Endothelial cell (in vitro differentiated cells): Measurements from ENCODE around the gene ST6GALNAC4. TPM values are rescaled to one million over a fixed set of nuclear protein-coding genes. Genes with fewer than 3 reads are reported as not detected.
"Not testable (repeated sequence)": the region's sequence is repeated elsewhere in the genome, so short reads cannot be mapped to it uniquely, and the experiment has no call there.

Experiments
- DNase-seq: peaks from one replicate; pipeline ENCODE4 v3.0.0; 2021; ENCODE audit warnings: low spot score
- H3K27ac Mint-ChIP-seq: one replicate; pipeline ENCODE4 v1.8.0; 2021; ENCODE audit warnings: mixed read lengths, inconsistent platforms; ENCODE audit not compliant: unreplicated experiment
- H3K27me3 Mint-ChIP-seq: one replicate; pipeline ENCODE4 v1.8.0; 2021; ENCODE audit warnings: mild to moderate bottlenecking, moderate library complexity, mixed read lengths, inconsistent platforms; ENCODE audit not compliant: unreplicated experiment
- H3K36me3 Mint-ChIP-seq: one replicate; pipeline ENCODE4 v1.8.0; 2021; ENCODE audit warnings: mild to moderate bottlenecking, low read depth, mixed read lengths, inconsistent platforms; ENCODE audit not compliant: unreplicated experiment
- H3K4me1 Mint-ChIP-seq: one replicate; pipeline ENCODE4 v1.8.0; 2021; ENCODE audit warnings: mild to moderate bottlenecking, mixed read lengths, inconsistent platforms; ENCODE audit not compliant: unreplicated experiment
- H3K4me3 Mint-ChIP-seq: one replicate; pipeline ENCODE4 v1.8.0; 2021; ENCODE audit warnings: mild to moderate bottlenecking, mixed read lengths, inconsistent platforms; ENCODE audit not compliant: unreplicated experiment
- H3K9me3 Mint-ChIP-seq: one replicate; pipeline ENCODE4 v1.8.0; 2021; ENCODE audit warnings: mixed read lengths, inconsistent platforms; ENCODE audit not compliant: unreplicated experiment
- total RNA-seq: library from RNA; stranded (reverse); fragmentation: NEBNext Ultra II Directional; extraction: Animal tissue kit (Norgen Biotek cat#: 25700); gene quantifications from one replicate; pipeline ENCODE4 v1.2.1, GENCODE V29; 2021; ENCODE audit not compliant: unreplicated experiment
- TF ChIP-seq, protein P1 (sequence below): fragments of 200-600 bp; sonication (generic); IDR thresholded peaks from one replicate; pipeline ENCODE4 v1.5.0; 2021; ENCODE audit warnings: antibody characterized with exemption; ENCODE audit not compliant: unreplicated experiment

Gene ST6GALNAC4
- total RNA-seq, 1 donor from 2014 or later = 25.0 TPM

DNA sequence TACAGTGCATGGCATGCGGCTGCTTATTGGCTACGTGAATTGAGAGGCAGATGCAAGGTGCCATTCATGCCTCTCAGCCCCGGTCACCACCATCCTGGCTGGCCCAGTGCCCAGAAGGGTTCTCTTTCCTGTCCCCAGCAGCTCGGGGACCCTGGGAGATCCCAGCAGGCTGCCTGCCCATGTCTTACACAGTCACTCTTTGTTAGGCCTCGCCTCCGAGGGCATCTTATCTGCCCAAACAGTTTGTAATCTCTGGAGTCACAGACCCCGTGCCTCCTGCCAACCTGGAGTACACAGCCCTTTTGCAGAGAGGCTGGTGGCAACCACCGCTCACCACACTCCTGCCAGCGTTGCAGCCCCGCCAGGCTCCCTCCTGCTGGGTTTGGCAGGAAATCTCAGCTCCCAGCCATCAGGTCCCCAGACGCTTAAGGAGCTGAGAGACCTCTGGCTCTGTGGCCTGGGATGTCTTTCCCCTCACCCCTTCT lies 32.4 kb downstream of the ST6GALNAC4 start:
- TF ChIP-seq, protein P1, sequence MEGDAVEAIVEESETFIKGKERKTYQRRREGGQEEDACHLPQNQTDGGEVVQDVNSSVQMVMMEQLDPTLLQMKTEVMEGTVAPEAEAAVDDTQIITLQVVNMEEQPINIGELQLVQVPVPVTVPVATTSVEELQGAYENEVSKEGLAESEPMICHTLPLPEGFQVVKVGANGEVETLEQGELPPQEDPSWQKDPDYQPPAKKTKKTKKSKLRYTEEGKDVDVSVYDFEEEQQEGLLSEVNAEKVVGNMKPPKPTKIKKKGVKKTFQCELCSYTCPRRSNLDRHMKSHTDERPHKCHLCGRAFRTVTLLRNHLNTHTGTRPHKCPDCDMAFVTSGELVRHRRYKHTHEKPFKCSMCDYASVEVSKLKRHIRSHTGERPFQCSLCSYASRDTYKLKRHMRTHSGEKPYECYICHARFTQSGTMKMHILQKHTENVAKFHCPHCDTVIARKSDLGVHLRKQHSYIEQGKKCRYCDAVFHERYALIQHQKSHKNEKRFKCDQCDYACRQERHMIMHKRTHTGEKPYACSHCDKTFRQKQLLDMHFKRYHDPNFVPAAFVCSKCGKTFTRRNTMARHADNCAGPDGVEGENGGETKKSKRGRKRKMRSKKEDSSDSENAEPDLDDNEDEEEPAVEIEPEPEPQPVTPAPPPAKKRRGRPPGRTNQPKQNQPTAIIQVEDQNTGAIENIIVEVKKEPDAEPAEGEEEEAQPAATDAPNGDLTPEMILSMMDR = no peak
- H3K9me3 Mint-ChIP-seq = no peaks in the 10 kb centered on the region
- H3K36me3 Mint-ChIP-seq = peaks cover 15% of the 10 kb centered on the region
- no peak for DNase-seq
- peaks cover 9% of the 10 kb centered on the region for H3K27me3 Mint-ChIP-seq
- H3K4me3 Mint-ChIP-seq = peak overlapping the region; percentile 51
- H3K4me1 Mint-ChIP-seq = peaks cover 34% of the 10 kb centered on the region
- H3K27ac Mint-ChIP-seq = peak overlapping the region; percentile 75

DNA sequence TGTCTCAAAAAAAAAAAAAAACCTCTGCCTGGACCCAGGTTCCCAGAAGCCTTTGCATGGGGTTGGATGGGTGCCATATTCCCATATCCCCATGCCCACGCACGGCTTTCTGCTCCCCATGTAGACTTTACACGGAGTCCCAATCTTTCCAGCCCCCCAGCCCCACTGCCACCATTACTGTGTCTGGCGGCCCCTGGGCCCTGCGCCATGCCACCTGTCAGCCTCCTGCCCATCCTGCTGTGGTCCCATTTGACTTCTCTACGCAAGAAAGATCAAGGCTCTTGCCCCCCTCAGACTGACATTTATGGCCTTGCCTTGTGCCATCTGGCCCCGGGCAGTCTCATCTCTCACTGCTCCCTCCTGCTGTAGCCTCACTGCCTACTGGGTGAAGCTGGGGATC lies 32.9 kb downstream of the ST6GALNAC4 start:
- Mint-ChIP-seq H3K36me3 (peaks cover 17% of the 10 kb centered on the region), H3K9me3 (no peaks in the 10 kb centered on the region), H3K27me3 (peaks cover 9% of the 10 kb centered on the region), H3K4me1 (peaks cover 36% of the 10 kb centered on the region), H3K4me3 (peak overlapping the region; percentile 51), H3K27ac (peak overlapping the region; percentile 75)
- no peak for DNase-seq
- TF ChIP-seq, protein P1 = no peak

DNA sequence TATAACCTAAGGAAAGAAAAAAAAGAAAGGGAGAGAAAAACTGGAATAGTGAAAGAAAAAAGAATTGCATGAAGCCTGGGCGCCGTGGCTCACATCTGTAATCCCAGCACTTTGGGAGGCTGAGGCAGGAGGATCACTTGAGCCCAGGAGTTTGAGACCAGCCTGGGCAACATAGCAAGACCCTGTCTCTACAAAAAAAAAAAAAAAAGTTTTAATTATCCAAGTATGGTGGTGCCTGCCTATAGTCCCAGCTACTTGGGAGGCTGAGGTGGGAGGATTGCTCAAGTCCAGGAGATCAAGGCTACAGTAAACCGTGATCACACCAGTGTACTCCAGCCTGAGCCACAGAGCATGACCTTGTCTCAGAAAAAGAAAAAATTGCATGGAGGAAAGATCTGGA lies 35.1 kb downstream of the ST6GALNAC4 start:
- H3K9me3 Mint-ChIP-seq, DNase-seq, H3K4me3 Mint-ChIP-seq, H3K36me3 Mint-ChIP-seq: not testable (repeated sequence)
- Mint-ChIP-seq H3K27ac (peak overlapping the region; percentile 91), H3K4me1 (peaks cover 49% of the 10 kb centered on the region), H3K27me3 (peaks cover 13% of the 10 kb centered on the region)

DNA sequence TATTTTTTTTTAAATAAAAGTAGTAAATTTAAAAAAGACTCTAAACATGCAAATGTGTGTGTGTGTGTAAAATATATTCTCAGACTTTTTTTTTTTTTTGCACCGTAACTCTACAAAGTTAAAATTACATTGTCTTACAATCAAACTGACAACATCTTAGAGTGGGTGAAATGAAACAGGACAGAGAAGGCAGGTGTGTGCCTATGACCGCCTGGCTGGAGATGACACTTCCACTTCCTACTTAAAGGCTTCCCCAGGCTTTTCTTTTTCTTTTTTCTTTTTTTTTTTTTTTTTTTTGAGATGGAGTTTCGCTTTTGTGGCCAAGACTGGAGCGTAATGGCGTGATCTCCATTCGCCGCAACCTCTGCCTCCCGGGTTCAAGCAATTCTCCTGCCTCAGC lies 36.7 kb downstream of the ST6GALNAC4 start:
- no peak overlapping the region for H3K4me3 Mint-ChIP-seq
- peaks cover 15% of the 10 kb centered on the region for H3K27me3 Mint-ChIP-seq
- DNase-seq = no peak
- no peak overlapping the region for H3K27ac Mint-ChIP-seq
- no peaks in the 10 kb centered on the region for H3K9me3 Mint-ChIP-seq
- peaks cover 3% of the 10 kb centered on the region for H3K36me3 Mint-ChIP-seq
- TF ChIP-seq, protein P1 = no peak
- H3K4me1 Mint-ChIP-seq = peaks cover 43% of the 10 kb centered on the region

DNA sequence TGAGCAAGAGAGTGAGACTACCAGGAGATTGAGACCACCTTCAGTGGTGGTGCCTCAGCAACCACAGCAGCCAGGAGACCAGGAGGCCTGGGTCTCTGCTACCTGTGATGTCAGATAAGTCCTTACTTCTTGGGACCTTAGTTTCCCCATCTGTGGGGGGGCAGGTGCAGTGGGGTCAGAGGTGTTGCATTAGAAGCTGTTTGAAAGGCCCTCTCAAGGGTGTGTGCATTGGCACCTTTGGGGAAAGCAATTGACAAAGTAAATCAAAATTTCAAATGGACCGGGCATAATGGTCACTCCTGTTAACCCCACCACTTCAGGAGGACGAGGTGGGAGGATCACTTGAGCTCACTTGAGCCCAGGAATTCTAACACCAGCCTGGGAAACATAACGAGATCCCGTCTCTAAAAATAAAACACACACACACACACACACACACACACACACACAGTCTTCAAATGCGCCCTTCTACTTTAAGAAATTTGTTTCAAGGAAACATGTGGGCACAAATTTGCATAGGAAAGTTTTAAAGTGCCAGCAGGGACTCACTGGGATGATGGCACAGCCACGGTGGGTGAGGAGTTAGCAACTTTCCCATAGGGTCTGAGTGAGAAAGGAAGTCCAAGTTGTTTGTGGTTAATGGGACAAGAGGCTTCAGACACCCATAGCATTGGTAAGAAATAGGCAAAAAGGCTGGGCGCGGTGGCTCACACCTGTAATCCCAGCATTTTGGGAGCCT lies 38.0 kb downstream of the ST6GALNAC4 start:
- peaks cover 3% of the 10 kb centered on the region for H3K36me3 Mint-ChIP-seq
- peaks cover 11% of the 10 kb centered on the region for H3K27me3 Mint-ChIP-seq
- DNase-seq = no peak
- TF ChIP-seq, protein P1 = no peak
- H3K27ac Mint-ChIP-seq = peak overlapping the region; percentile 61
- peaks cover 30% of the 10 kb centered on the region for H3K4me1 Mint-ChIP-seq
- peak overlapping the region; percentile 73 for H3K4me3 Mint-ChIP-seq
- H3K9me3 Mint-ChIP-seq = no peaks in the 10 kb centered on the region
